GM12891 (cell line): Measurements from ENCODE around the gene SLC35B1.

Source experiments
- DNase-seq: peaks from one replicate; pipeline ENCODE4 v3.0.0; 2011; ENCODE audit warnings: low spot score; ENCODE audit not compliant: insufficient read length
- FAIRE-seq: peaks from 2 replicates; lab custom pipeline; 2011; peaks lifted over from hg19 to GRCh38; lab: Jason Lieb, UNC
- PAX5 ChIP-seq: IDR thresholded peaks from 2 replicates; pipeline ENCODE4 v1.6.1; 2011; ENCODE audit warnings: low read length, moderate library complexity, mild to moderate bottlenecking; ENCODE audit not compliant: insufficient read depth, severe bottlenecking
- POLR2A ChIP-seq: IDR thresholded peaks from 2 replicates; pipeline ENCODE4 v1.6.1; 2011; ENCODE audit warnings: low read depth, low read length, control low read depth
- POLR2AphosphoS5 ChIP-seq: IDR thresholded peaks from 2 replicates; pipeline ENCODE4 v1.6.1; 2011; ENCODE audit warnings: low read depth, low read length, control low read depth
- POU2F2 ChIP-seq: IDR thresholded peaks from 2 replicates; pipeline ENCODE4 v1.6.1; 2011; ENCODE audit warnings: low read depth, mild to moderate bottlenecking, control low read depth, low read length, moderate library complexity
- SPI1 ChIP-seq: IDR thresholded peaks from 2 replicates; pipeline ENCODE4 v1.6.1; 2011; ENCODE audit warnings: low read depth, low read length, control low read depth
- TAF1 ChIP-seq: IDR thresholded peaks from 2 replicates; pipeline ENCODE4 v1.6.1; 2011; ENCODE audit warnings: low read depth, low read length, control low read depth

SLC35B1 gene

GRCh38 chr17:49747632-49748031 lies 39.9 kb upstream of the SLC35B1 start:
- DNase-seq (no peak), FAIRE-seq (no peak)
- no peak for TF ChIP-seq POLR2AphosphoS5
- no peak for TF ChIP-seq SPI1
- no peak for TF ChIP-seq POLR2A
- TF ChIP-seq TAF1 = no peak
- no peak for TF ChIP-seq PAX5
- TF ChIP-seq POU2F2 = no peak

DNA sequence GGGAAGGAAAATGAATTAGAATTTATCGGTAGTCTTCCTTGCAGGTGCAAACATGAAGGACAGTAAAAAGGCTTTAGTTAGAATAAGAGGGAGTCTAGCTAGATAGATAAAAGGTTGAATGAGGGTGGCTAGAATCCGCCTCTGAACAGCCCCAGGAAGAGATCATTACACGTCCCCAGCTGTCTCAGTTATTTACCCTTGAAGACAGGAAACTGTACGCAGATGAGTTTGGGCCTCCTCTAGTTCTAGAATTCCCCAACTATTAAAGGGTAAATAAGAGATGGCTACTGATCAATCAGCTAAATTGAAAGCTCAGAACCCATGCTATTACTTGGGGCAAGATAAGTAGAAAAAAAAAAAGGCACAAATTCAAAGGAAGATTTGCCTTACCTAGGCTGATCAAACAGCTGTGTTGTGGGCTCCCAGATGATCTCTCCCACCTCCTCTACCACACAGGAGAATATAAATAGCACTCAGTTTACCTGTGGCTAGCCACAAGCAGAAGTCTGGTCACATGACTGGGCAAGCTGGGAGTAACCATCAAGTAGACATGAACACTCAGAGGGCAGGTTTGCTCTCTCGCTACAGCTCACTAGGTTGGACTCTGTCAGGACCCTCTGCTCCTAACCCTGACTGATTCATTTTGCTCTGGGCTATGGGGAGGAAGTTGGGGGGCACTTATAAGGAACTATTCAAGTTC lies 39.2 kb upstream of the SLC35B1 start:
- FAIRE-seq (peak; percentile 91), DNase-seq (no peak)
- TF ChIP-seq POLR2AphosphoS5 = no peak
- TF ChIP-seq POLR2A = peak; percentile 74; the same call in 1 of the 2 replicates
- TF ChIP-seq POU2F2 = peak; percentile 69; the same call in 1 of the 2 replicates
- peak; percentile 46 for TF ChIP-seq SPI1
- 0 out of 2 replicates have a peak, but pooled peaks have one; percentile 18 for TF ChIP-seq TAF1
- no peak for TF ChIP-seq PAX5

GRCh38 chr17:49745175-49746139 lies 37.7 kb upstream of the SLC35B1 start:
- no peak for TF ChIP-seq POU2F2
- no peak for TF ChIP-seq PAX5
- no peak for TF ChIP-seq TAF1
- no peak for TF ChIP-seq SPI1
- TF ChIP-seq POLR2A = no peak
- TF ChIP-seq POLR2AphosphoS5 = no peak
- DNase-seq (no peak), FAIRE-seq (no peak)

DNA sequence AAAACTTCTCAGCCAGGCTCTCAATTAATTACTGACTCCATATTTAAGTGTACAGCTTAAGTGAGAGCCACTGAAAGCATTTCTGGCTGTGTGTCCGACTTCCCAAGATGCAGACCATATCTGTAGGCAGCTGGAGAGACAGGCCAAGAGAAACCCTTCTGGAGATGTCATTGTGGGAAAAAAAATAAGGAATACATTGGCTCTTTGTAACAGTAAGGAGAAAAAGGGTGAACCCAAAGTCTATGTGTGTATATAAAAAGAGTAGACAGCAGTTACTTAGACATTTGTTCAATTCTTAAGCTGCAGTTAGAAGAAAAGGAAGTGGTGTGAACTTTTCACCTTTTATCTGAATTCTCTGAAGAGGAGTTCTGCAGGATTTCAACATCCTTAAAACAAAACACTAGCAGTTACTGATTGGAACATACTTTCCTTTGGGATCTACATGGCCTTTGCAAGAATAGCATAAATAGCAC lies 34.4 kb upstream of the SLC35B1 start:
- no peak for DNase-seq
- TF ChIP-seq TAF1 (no peak), SPI1 (peak; percentile 70)
- no peak for FAIRE-seq

DNA sequence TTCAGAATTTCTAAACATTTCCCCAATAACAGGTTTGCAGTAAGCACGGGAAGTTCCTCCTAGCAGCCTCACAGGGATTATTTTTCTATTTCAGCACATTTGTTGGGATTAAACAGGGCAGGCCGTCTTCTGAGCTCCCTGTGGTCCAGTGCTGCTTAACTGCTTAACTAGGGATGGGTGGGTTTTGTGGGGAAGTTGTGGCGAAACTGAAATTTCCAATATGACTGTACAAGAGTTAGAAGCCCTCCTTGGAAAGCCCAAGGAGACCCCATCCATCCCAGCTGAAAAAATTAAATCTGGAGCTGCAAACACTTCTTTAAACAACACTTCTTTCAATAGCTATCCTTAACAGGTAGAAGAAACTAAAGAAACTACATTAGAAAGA lies 33.9 kb upstream of the SLC35B1 start:
- no peak for FAIRE-seq
- TF ChIP-seq PAX5 (no peak), POLR2A (no peak), POU2F2 (no peak), POLR2AphosphoS5 (no peak), SPI1 (no peak), TAF1 (no peak)
- no peak for DNase-seq

- DNase-seq (no peak), FAIRE-seq (peak; percentile 69)
- TF ChIP-seq POLR2AphosphoS5 (no peak; the same call in 1 of the 2 replicates), PAX5 (no peak), SPI1 (0 out of 2 replicates have a peak, but pooled peaks have one; percentile 34), POU2F2 (peak; percentile 57; the same call in 1 of the 2 replicates), TAF1 (no peak), POLR2A (0 out of 2 replicates have a peak, but pooled peaks have one; percentile 20)
These were observed 33.4 kb upstream of the SLC35B1 start for GRCh38 chr17:49741009-49741691.

DNA sequence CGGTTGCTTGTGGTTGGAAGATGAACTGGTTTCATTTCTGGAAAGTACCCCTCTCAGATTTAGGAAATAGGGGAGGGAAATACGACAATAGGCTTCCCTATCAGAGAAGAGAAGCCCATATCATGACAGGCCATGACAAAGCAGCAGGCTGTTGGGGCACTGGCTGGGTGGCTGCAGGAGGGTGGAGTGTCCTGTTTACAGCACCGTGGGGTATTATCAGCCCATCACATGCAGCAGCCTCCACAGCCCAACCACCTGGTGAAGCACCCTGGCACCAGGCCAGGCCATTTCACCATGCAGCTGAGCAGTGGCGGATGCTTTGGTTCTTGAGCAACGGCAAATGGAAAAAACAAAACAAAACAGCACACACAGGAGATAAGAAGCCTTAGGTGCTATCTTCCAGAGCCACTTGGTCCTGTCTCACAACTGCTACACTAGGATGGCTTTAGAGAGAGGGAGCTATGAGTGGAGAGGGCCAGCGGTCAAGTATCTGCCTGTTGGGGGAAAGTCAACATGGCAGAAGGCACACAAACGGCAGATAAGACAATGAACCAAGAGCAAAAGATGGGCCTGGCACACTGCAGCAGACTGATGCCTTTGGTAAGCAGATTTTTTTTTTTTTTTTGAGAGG lies 32.0 kb upstream of the SLC35B1 start:
- DNase-seq (no peak), FAIRE-seq (peak; percentile 82)
- TF ChIP-seq PAX5 (no peak), POU2F2 (0 out of 2 replicates have a peak, but pooled peaks have one; percentile 32)

DNA sequence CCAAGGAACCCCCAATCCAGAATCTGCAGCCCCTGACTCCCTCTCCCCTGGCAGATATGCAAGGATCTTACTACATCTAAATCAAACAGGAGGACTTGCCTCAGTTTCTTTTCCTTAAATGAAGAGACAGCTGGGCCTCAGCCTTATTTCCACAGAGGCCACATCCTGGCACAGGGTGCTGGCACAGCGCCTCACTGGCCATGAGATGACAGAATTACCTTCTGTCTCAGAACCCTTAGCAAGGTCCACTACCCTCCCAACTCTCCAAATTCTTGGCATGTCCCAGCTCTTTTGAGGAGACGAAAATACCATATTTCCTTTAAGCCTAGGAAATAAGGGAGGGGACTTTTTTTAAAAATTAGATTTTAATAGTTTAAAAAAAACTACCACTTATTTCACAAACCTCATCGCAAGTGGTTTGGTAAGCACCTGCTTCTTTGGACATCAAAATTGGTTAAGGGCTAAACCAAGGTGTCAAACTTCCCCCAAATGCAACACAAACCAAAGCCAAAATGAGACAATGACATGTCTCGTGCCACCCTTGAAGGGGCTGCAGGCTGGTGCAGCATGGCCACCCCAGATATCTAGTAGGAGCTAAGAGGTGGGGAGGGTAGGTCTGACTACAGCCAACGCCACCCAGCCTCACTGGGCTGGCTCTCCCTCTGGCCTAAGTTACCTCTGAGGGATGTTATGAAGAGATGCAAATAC lies 30.8 kb upstream of the SLC35B1 start:
- no peak for TF ChIP-seq POLR2A
- no peak for TF ChIP-seq POU2F2
- TF ChIP-seq TAF1 = no peak
- DNase-seq (no peak), FAIRE-seq (no peak)
